HepG2 (cell line): ENCODE measurements around the gene CDK6. TPM values are rescaled to one million over a fixed set of nuclear protein-coding genes. Genes with fewer than 3 reads are reported as not detected.
A peak's percentile ranks its signal among the peaks of the same experiment; 100 is the strongest.

ENCODE experiments used
- CENPX ChIP-seq: sonication (generic); formaldehyde crosslinking; IDR thresholded peaks from 2 replicates; pipeline ENCODE4 v1.9.0; 2021; ENCODE audit warnings: mild to moderate bottlenecking, missing genetic modification reagents, moderate library complexity
- CHD2 ChIP-seq: IDR thresholded peaks from 2 replicates; pipeline ENCODE4 v1.6.1; 2011; ENCODE audit warnings: low read depth, low read length, improper control_type of control experiment
- KLF12 ChIP-seq: sonication (generic); formaldehyde crosslinking; IDR thresholded peaks from 2 replicates; pipeline ENCODE4 v1.4.0; 2020; ENCODE audit warnings: missing genetic modification reagents, borderline replicate concordance
- PHF21A ChIP-seq: sonication (generic); formaldehyde crosslinking; IDR thresholded peaks from 2 replicates; pipeline ENCODE4 v1.5.0; 2020; ENCODE audit warnings: mild to moderate bottlenecking, missing genetic modification reagents
- polyA plus RNA-seq, 8 experiments: library from polyadenylated mRNA; depleted of rRNA in 3 of 8; stranded (reverse) in 7 of 8; unstranded in 1 of 8; fragments of >200 nt; fragmentation: Illumina TruSeq in 4 of 8; extraction: Trizol in 4 of 8; gene quantifications; 2 replicates each; pipeline versions ENCODE4 v1.2.1 to v1.2.3, GENCODE V29; 2011 to 2016; ENCODE audit warnings: low read depth in 4 of 8, missing spikeins in 1 of 8, mixed read lengths in 1 of 8; ENCODE audit not compliant: insufficient read depth in 1 of 8
- total RNA-seq, 5 experiments: library from RNA; depleted of rRNA; stranded (reverse); fragments of >200 nt; fragmentation: Illumina TruSeq; extraction: Trizol; gene quantifications; 2 replicates each; pipeline ENCODE4 v1.2.3, GENCODE V29; 2016; ENCODE audit warnings: low read depth in 1 of 5
- TF ChIP-seq, protein P1 (sequence below): sonication (generic); formaldehyde crosslinking; IDR thresholded peaks from 2 replicates; pipeline ENCODE4 v1.4.0; 2020; ENCODE audit warnings: missing genetic modification reagents, borderline replicate concordance
- TF ChIP-seq, protein P2 (sequence below): sonication (generic); formaldehyde crosslinking; IDR thresholded peaks from 2 replicates; pipeline ENCODE4 v1.4.0; 2020; ENCODE audit warnings: missing genetic modification reagents
- TF ChIP-seq, protein P3 (sequence below): IDR thresholded peaks from 2 replicates; pipeline ENCODE4 v1.6.1; 2016; ENCODE audit warnings: missing compliant biosample characterization, missing genetic modification reagents, borderline replicate concordance
- TF ChIP-seq, protein P4 (sequence below): sonication (generic); formaldehyde crosslinking; IDR thresholded peaks from 2 replicates; pipeline ENCODE4 v1.4.0; 2020; ENCODE audit warnings: missing genetic modification reagents
- TF ChIP-seq, protein P5 (sequence below): sonication (generic); formaldehyde crosslinking; IDR thresholded peaks from 2 replicates; pipeline ENCODE4 v1.5.1; 2020; ENCODE audit warnings: missing genetic modification reagents, mild to moderate bottlenecking, borderline replicate concordance
- TF ChIP-seq, protein P6 (sequence below): sonication (generic); formaldehyde crosslinking; IDR thresholded peaks from 2 replicates; pipeline ENCODE4 v1.5.0; 2020; ENCODE audit warnings: missing genetic modification reagents

The CDK6 gene
- total and polyA plus RNA-seq, 2 of the 13 experiments (the other 11 are each of a cell fraction or from before 2014, with no cell fraction given) = 34.6 to 90.8 TPM

DNA sequence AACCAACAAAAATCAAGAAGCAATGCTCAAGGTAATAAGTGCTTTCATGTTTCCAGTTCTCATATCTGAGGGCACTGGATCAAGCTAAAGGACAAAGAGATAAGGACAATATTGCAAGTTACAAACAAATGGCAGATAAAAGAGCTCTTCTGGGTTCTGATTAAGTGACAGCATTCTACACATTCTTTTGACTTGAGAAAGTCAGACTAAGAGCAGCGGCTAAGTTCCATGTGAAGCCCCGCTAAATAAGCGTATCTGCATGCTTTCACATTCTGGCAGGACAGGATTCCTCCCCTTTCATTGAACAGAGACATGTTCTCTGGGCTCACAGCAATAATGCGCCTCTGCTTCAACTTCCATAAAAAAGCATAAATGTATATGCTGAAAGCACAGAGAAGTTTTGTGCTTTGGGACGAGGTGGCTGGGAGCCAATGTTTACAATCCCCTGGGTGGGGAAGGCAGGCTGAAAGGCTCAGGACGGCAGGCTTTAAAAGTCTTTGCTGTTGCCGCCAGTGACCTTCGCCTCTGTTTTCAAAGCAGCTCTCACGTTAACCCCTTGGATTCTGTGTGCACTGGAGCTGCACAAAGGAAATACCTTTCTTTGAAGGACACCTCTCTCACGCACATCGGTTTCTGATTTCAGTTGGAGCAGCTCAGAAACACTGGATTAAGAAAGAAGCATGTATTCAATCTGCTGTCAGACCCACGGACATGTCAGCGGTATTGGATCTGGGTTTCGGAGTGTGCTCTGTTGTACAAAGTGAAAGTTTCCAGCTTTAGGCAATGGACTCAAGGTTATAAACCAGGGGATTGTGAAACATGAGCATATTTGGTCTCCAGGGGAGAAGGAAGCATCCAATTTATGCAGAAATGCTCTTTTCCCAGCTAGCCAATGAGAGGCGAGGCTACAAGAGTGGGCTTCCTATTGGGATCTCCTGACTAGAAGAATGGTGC lies 140.8 kb downstream of the CDK6 start (continued):
- TF ChIP-seq, protein P1, sequence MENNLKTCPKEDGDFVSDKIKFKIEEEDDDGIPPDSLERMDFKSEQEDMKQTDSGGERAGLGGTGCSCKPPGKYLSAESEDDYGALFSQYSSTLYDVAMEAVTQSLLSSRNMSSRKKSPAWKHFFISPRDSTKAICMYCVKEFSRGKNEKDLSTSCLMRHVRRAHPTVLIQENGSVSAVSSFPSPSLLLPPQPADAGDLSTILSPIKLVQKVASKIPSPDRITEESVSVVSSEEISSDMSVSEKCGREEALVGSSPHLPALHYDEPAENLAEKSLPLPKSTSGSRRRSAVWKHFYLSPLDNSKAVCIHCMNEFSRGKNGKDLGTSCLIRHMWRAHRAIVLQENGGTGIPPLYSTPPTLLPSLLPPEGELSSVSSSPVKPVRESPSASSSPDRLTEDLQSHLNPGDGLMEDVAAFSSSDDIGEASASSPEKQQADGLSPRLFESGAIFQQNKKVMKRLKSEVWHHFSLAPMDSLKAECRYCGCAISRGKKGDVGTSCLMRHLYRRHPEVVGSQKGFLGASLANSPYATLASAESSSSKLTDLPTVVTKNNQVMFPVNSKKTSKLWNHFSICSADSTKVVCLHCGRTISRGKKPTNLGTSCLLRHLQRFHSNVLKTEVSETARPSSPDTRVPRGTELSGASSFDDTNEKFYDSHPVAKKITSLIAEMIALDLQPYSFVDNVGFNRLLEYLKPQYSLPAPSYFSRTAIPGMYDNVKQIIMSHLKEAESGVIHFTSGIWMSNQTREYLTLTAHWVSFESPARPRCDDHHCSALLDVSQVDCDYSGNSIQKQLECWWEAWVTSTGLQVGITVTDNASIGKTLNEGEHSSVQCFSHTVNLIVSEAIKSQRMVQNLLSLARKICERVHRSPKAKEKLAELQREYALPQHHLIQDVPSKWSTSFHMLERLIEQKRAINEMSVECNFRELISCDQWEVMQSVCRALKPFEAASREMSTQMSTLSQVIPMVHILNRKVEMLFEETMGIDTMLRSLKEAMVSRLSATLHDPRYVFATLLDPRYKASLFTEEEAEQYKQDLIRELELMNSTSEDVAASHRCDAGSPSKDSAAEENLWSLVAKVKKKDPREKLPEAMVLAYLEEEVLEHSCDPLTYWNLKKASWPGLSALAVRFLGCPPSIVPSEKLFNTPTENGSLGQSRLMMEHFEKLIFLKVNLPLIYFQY (CRISPR knock-in tag) = peak; percentile 51; the same call in 1 of the 2 replicates
- TF ChIP-seq CENPX (no peak), KLF12 (CRISPR knock-in tag) (no peak), CHD2 (no peak), PHF21A (peak; percentile 97)
- TF ChIP-seq, protein P2, sequence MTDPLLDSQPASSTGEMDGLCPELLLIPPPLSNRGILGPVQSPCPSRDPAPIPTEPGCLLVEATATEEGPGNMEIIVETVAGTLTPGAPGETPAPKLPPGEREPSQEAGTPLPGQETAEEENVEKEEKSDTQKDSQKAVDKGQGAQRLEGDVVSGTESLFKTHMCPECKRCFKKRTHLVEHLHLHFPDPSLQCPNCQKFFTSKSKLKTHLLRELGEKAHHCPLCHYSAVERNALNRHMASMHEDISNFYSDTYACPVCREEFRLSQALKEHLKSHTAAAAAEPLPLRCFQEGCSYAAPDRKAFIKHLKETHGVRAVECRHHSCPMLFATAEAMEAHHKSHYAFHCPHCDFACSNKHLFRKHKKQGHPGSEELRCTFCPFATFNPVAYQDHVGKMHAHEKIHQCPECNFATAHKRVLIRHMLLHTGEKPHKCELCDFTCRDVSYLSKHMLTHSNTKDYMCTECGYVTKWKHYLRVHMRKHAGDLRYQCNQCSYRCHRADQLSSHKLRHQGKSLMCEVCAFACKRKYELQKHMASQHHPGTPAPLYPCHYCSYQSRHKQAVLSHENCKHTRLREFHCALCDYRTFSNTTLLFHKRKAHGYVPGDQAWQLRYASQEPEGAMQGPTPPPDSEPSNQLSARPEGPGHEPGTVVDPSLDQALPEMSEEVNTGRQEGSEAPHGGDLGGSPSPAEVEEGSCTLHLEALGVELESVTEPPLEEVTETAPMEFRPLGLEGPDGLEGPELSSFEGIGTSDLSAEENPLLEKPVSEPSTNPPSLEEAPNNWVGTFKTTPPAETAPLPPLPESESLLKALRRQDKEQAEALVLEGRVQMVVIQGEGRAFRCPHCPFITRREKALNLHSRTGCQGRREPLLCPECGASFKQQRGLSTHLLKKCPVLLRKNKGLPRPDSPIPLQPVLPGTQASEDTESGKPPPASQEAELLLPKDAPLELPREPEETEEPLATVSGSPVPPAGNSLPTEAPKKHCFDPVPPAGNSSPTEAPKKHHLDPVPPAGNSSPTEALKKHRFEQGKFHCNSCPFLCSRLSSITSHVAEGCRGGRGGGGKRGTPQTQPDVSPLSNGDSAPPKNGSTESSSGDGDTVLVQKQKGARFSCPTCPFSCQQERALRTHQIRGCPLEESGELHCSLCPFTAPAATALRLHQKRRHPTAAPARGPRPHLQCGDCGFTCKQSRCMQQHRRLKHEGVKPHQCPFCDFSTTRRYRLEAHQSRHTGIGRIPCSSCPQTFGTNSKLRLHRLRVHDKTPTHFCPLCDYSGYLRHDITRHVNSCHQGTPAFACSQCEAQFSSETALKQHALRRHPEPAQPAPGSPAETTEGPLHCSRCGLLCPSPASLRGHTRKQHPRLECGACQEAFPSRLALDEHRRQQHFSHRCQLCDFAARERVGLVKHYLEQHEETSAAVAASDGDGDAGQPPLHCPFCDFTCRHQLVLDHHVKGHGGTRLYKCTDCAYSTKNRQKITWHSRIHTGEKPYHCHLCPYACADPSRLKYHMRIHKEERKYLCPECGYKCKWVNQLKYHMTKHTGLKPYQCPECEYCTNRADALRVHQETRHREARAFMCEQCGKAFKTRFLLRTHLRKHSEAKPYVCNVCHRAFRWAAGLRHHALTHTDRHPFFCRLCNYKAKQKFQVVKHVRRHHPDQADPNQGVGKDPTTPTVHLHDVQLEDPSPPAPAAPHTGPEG (CRISPR knock-in tag) = no peak
- TF ChIP-seq, protein P3, sequence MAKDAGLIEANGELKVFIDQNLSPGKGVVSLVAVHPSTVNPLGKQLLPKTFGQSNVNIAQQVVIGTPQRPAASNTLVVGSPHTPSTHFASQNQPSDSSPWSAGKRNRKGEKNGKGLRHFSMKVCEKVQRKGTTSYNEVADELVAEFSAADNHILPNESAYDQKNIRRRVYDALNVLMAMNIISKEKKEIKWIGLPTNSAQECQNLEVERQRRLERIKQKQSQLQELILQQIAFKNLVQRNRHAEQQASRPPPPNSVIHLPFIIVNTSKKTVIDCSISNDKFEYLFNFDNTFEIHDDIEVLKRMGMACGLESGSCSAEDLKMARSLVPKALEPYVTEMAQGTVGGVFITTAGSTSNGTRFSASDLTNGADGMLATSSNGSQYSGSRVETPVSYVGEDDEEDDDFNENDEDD (CRISPR knock-in tag) = peak; percentile 41; the same call in 1 of the 2 replicates
- TF ChIP-seq, protein P4, sequence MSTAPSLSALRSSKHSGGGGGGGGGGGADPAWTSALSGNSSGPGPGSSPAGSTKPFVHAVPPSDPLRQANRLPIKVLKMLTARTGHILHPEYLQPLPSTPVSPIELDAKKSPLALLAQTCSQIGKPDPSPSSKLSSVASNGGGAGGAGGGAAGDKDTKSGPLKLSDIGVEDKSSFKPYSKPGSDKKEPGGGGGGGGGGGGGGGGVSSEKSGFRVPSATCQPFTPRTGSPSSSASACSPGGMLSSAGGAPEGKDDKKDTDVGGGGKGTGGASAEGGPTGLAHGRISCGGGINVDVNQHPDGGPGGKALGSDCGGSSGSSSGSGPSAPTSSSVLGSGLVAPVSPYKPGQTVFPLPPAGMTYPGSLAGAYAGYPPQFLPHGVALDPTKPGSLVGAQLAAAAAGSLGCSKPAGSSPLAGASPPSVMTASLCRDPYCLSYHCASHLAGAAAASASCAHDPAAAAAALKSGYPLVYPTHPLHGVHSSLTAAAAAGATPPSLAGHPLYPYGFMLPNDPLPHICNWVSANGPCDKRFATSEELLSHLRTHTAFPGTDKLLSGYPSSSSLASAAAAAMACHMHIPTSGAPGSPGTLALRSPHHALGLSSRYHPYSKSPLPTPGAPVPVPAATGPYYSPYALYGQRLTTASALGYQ (CRISPR knock-in tag) = peak; percentile 79
- TF ChIP-seq, protein P5, sequence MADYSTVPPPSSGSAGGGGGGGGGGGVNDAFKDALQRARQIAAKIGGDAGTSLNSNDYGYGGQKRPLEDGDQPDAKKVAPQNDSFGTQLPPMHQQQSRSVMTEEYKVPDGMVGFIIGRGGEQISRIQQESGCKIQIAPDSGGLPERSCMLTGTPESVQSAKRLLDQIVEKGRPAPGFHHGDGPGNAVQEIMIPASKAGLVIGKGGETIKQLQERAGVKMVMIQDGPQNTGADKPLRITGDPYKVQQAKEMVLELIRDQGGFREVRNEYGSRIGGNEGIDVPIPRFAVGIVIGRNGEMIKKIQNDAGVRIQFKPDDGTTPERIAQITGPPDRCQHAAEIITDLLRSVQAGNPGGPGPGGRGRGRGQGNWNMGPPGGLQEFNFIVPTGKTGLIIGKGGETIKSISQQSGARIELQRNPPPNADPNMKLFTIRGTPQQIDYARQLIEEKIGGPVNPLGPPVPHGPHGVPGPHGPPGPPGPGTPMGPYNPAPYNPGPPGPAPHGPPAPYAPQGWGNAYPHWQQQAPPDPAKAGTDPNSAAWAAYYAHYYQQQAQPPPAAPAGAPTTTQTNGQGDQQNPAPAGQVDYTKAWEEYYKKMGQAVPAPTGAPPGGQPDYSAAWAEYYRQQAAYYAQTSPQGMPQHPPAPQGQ (CRISPR knock-in tag) = no peak
- TF ChIP-seq, protein P6, sequence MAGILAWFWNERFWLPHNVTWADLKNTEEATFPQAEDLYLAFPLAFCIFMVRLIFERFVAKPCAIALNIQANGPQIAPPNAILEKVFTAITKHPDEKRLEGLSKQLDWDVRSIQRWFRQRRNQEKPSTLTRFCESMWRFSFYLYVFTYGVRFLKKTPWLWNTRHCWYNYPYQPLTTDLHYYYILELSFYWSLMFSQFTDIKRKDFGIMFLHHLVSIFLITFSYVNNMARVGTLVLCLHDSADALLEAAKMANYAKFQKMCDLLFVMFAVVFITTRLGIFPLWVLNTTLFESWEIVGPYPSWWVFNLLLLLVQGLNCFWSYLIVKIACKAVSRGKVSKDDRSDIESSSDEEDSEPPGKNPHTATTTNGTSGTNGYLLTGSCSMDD = no peak
